Loucy (cell line): Measurements from ENCODE around the gene PLSCR4.
"Not testable (repeated sequence)": the region's sequence is repeated elsewhere in the genome, so short reads cannot be mapped to it uniquely, and the experiment has no call there.

Experiments used
- EZH2phosphoT487 ChIP-seq: fragments of 200-600 bp; IDR thresholded peaks from 2 replicates; pipeline ENCODE4 v1.6.1; 2018; ENCODE audit warnings: antibody characterized with exemption, mild to moderate bottlenecking, moderate library complexity, borderline replicate concordance
- TF ChIP-seq, protein P1 (sequence below): fragments of 200-600 bp; sonication (generic); conservative IDR thresholded peaks from 2 replicates; pipeline ENCODE4 v1.5.1; 2014; ENCODE audit warnings: mild to moderate bottlenecking, antibody characterized with exemption, low read length

- TF ChIP-seq, protein P1, sequence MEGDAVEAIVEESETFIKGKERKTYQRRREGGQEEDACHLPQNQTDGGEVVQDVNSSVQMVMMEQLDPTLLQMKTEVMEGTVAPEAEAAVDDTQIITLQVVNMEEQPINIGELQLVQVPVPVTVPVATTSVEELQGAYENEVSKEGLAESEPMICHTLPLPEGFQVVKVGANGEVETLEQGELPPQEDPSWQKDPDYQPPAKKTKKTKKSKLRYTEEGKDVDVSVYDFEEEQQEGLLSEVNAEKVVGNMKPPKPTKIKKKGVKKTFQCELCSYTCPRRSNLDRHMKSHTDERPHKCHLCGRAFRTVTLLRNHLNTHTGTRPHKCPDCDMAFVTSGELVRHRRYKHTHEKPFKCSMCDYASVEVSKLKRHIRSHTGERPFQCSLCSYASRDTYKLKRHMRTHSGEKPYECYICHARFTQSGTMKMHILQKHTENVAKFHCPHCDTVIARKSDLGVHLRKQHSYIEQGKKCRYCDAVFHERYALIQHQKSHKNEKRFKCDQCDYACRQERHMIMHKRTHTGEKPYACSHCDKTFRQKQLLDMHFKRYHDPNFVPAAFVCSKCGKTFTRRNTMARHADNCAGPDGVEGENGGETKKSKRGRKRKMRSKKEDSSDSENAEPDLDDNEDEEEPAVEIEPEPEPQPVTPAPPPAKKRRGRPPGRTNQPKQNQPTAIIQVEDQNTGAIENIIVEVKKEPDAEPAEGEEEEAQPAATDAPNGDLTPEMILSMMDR: not testable (repeated sequence)
- TF ChIP-seq EZH2phosphoT487: not testable (repeated sequence)
These were observed 1.5 kb upstream of the PLSCR4 start for GRCh38 chr3:146252445-146252844.
